Kidney epithelial cell (primary cell): ENCODE results near the gene AIG1. TPM values are rescaled to one million over a fixed set of nuclear protein-coding genes. Genes with fewer than 3 reads are reported as not detected.

Experiments
- DNase-seq: peaks from one replicate; pipeline ENCODE4 v3.0.0-alpha.2; 2010; ENCODE audit warnings: low read depth
- H3K27me3 ChIP-seq: 2 replicates; pipeline ENCODE4 v1.6.0; 2011; ENCODE audit warnings: low read length; ENCODE audit not compliant: control insufficient read depth, insufficient read depth
- H3K36me3 ChIP-seq: 2 replicates; pipeline ENCODE4 v1.5.1; 2011; ENCODE audit warnings: low read length; ENCODE audit not compliant: control insufficient read depth, insufficient read depth
- H3K4me3 ChIP-seq: 2 replicates; pipeline ENCODE4 v1.5.1; 2011; ENCODE audit warnings: low read depth, mild to moderate bottlenecking, control low read depth, low read length
- CTCF ChIP-seq: IDR thresholded peaks from 2 replicates; pipeline ENCODE4 v1.5.1; 2011; ENCODE audit warnings: mild to moderate bottlenecking, moderate library complexity, low read length, control low read depth, inconsistent platforms; ENCODE audit not compliant: insufficient read depth, poor library complexity, severe bottlenecking
- total RNA-seq: library from RNA; depleted of rRNA; stranded (reverse); fragments of >200 nt; gene quantifications from 2 replicates; pipeline ENCODE4 v1.2.3, GENCODE V29; 2015

The AIG1 gene
- total RNA-seq, 1 donor from 2014 or later, result 62.5 TPM

- Histone ChIP-seq H3K36me3 (no peaks in the 10 kb centered on the region), H3K27me3 (no peaks in the 10 kb centered on the region), H3K4me3 (no peak overlapping the region)
- no peak for DNase-seq
- no peak for TF ChIP-seq CTCF
These were observed 225.6 kb downstream of the AIG1 start for GRCh38 chr6:143286251-143286795.

- DNase-seq, result no peak
- Histone ChIP-seq H3K36me3 (no peaks in the 10 kb centered on the region), H3K27me3 (no peaks in the 10 kb centered on the region), H3K4me3 (no peak overlapping the region)
- TF ChIP-seq CTCF, result no peak
These were observed 228.2 kb downstream of the AIG1 start for GRCh38 chr6:143288923-143289322.

- no peaks in the 10 kb centered on the region for H3K36me3 ChIP-seq
- TF ChIP-seq CTCF, result no peak
- no peaks in the 10 kb centered on the region for H3K27me3 ChIP-seq
- no peak overlapping the region for H3K4me3 ChIP-seq
- no peak for DNase-seq
These were observed 229.5 kb downstream of the AIG1 start for GRCh38 chr6:143290206-143290605.

- no peak for TF ChIP-seq CTCF
- Histone ChIP-seq H3K36me3 (no peaks in the 10 kb centered on the region), H3K27me3 (no peaks in the 10 kb centered on the region), H3K4me3 (no peak overlapping the region)
- DNase-seq, result no peak
These were observed 232.8 kb downstream of the AIG1 start for GRCh38 chr6:143293523-143293922.

- DNase-seq, result no peak
- TF ChIP-seq CTCF, result no peak
- no peaks in the 10 kb centered on the region for H3K27me3 ChIP-seq
- no peaks in the 10 kb centered on the region for H3K36me3 ChIP-seq
- no peak overlapping the region for H3K4me3 ChIP-seq
These were observed 233.7 kb downstream of the AIG1 start for GRCh38 chr6:143294265-143294860.

DNA sequence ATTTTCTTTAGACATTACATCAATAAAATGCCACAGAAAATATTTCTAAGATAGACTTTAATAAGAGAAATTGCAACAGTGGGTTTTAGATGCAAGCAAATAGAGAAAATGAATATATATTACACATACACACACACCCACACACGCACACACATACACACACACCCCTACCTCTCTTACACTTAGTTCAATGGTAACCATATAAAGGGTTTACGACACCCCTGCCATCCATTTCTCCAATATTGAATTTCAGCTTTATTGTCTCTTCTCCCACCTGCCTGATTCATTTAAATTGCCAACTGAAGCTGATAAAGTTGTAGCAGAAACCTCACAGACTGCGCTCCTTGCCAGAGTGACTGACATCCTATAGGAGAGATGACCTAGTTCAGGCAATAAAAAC is 235.2 kb downstream of the AIG1 start:
- no peak overlapping the region for H3K4me3 ChIP-seq
- no peak for DNase-seq
- H3K27me3 ChIP-seq, result no peaks in the 10 kb centered on the region
- no peak for TF ChIP-seq CTCF
- H3K36me3 ChIP-seq, result no peaks in the 10 kb centered on the region
